ENCODE results near the gene PUS7L.
"Not testable (repeated sequence)": the region's sequence is repeated elsewhere in the genome, so short reads cannot be mapped to it uniquely, and the experiment has no call there.

PUS7L gene

DNA sequence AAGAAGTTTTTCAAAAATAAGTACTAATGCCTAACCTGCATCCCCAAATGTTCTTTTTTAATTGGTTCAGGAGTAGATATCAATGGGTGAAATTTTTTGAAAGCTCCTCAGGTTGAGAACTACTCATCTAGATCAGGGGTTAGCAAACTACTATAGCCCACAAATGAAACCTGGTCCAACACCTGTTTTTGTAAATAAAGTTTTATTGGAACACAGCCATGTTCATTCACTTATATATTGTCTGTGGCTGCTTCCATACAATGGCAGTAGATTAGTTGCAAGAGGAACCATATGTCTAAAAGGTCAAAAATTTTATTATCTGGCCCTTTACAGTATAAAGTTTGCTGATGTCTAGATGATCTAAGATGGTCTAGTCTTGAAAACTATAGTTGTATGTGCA lies 13.8 kb downstream of the PUS7L start:
- no peak for DNase-seq

- DNase-seq: no peak
Observed at GRCh38 chr12:43742106-43742505, 16.5 kb downstream of the PUS7L start.

- DNase-seq: no peak
Observed at GRCh38 chr12:43740511-43741100, 18.0 kb downstream of the PUS7L start.

GRCh38 chr12:43737646-43738045 lies 20.9 kb downstream of the PUS7L start:
- no peak for DNase-seq

DNA sequence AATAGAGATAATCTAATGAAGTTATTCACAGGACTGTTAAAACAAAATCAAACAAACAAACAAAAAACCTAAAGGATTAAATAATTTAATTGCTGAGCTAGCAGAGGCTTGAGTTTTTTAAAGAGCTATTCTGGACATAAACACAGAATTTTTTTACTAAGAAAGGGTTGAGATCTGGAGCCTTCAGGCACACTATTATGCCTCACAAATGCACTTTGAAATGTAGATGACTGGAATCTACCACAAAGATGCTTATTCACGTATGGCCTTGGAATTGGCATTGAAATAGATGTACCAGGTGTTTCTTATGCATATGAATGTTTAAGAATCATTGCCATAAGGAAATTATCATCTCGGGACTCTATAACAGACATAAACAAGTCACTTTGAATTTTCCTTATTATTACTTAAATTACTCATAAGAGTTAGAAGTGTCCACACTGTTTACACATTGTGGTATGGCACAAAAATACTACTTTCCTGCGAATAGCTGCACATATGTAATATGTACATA lies 21.6 kb downstream of the PUS7L start:
- DNase-seq: no peak

DNA sequence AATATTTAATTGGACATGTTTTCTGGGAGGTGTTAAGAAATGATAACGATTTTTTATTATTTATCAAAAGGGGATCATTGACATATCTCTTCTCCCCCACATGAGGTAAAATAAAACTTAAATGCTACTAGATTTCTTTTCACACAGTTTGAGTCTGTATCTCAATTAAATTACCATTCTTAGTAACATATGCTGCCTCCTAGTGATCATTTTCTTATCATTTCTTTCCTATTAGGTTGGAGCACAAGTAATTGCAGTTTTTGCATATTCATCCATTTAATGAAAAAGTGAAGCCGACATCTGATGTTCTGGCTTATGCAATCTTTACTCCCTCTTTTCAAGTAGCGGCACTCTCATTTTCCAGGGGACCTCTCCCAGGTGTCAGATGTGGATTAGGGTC lies 24.9 kb downstream of the PUS7L start:
- DNase-seq: no peak

DNA sequence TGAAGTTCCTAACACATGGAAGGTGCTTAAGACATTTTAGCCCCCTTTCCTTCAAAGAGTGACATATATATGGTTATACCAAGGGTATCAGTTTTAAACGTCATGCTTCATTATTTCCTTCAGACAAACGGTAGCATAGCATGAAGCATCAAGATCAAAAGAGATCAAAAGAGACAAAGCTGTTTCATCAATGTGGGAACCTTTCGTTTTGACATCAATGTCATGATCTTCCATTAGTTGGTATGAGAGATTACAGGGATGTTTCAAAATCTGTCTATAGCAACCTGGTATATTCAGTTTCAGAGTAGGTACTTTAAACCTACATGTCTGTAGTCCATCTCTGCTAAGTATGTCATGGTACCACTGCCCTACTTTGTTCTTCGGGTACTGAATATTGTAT lies 28.3 kb downstream of the PUS7L start:
- no peak for DNase-seq

- no peak for DNase-seq
Observed at GRCh38 chr12:43728698-43729097, 29.9 kb downstream of the PUS7L start.

GRCh38 chr12:43728117-43728516 lies 30.5 kb downstream of the PUS7L start:
- no peak for DNase-seq

DNA sequence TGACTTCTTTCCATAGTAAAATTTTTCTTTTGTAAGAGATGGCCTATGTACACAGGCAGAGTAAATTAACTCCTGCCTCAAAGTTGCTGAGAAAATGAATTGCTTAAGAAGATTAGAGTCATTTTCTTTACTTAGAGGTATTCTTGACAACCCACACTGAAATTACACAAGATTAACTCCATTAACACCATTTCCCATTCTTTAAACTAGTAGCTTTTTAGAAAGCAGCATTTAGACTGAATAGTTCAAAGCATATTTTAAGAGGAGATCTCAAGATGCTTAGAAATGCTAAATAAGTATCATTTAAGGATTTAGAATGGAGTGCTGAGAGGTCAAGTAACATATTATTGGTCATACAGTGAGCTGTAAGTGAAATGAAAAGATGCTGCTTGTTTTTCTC lies 35.5 kb downstream of the PUS7L start:
- no peak for DNase-seq

- DNase-seq: no peak
Observed at GRCh38 chr12:43722621-43723020, 36.0 kb downstream of the PUS7L start.

- no peak for DNase-seq
Observed at GRCh38 chr12:43711348-43711747, 47.2 kb downstream of the PUS7L start.

GRCh38 chr12:43703772-43704171 lies 54.8 kb downstream of the PUS7L start:
- DNase-seq: not testable (repeated sequence)

DNA sequence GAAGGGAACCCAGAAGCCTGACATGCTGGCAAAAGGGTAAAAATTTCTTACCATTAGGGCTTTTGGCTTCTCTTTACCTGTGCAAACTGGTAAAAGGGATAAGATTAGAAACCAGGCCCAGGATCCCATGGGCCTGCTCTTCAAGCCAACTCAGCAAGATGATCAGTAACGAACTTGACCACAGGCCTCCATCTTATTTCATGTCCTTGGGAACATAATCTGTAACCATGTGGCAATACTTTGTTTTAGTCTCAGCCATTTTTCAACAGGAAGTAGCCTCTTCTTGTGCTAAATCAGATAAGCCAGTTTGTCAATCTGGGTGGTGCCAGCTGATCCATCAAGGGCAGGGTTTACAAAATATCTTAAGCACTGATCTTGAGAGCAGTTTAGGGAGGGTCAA lies 57.4 kb downstream of the PUS7L start:
- DNase-seq: not testable (repeated sequence)

DNA sequence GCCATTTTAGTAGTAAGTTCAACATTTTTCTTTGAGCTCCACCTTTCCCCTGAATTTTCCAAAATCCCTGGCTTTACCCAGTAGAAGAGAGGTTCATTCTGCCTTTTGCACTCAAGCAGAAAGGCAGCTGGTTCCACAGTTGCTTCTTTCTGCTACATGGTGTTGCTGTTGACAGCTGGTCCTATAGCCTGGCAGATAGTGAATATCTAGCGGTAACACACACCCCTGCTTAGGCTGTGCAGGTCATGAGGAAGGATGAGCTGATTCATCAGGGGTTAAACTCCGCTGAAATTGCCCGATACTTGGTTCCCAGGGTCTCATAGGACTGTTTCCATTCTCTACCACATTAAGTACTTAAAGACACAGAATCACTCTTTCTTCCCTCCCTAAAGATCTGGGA lies 62.4 kb downstream of the PUS7L start:
- no peak for DNase-seq

GRCh38 chr12:43694879-43695278 lies 63.7 kb downstream of the PUS7L start:
- no peak for DNase-seq

DNA sequence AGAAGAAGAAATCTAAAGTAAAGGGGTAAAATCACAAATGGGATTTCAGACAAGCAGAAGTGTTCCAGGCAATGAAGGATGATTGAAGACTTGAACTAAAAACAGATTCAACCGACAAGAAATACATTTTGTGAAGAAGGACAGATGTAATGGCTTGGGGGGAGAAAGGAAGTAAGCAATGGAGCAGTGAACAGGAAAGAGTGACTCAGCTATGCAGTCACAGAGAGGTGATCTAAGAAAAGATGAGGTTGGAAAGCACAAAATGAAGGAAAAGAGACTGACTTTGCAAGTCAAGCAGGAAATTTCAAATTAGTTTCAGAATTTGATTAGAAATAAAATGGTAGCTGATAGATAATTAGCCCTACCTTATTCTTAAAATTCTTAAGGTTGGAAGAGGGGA lies 66.5 kb downstream of the PUS7L start:
- DNase-seq: no peak

DNA sequence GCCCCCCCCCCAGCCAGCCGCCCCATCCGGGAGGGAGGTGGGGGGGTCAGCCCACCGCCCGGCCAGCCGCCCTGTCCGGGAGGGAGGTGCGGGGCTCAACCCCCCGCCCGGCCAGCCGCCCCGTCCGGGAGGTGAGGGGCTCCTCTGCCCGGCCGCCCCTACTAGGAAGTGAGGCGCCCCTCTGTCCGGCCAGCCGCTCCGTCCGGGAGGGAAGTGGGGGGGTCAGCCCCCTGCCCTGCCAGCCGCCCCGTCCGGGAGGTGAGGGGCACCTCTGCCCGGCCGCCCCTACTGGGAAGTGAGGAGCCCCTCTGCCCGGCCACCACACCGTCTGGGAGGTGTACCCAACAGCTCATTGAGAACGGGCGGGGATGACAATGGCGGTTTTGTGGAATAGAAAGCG lies 73.1 kb downstream of the PUS7L start:
- DNase-seq: not testable (repeated sequence)

DNA sequence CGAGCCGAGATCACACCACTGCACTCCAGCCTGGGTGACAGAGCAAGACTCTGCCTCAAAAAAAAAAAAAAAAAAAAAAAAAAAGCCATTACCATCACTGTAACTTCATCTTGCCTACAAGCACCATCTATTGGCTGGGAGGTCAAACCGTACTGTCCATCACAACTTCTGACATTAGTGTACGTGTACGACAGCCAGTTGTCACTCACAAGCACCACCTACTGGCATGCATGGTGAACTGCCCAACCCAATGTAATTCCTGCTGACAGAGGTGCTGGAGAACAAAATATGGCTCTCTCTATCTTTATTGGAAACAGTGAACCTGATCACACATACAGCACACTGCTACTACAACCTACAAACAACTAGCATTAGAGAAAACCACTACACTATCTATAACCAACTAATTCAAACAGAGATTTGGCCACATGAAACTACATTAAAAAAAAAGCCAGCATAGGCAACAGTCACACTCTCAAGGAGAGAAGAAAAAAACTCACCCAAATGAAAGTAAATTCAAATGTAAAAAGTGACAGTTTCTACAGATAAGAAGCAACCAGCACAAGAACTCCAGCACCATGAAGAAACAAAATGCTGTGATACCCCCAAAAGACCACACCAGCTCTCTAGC lies 82.3 kb downstream of the PUS7L start:
- peak; percentile 28 for DNase-seq

DNA sequence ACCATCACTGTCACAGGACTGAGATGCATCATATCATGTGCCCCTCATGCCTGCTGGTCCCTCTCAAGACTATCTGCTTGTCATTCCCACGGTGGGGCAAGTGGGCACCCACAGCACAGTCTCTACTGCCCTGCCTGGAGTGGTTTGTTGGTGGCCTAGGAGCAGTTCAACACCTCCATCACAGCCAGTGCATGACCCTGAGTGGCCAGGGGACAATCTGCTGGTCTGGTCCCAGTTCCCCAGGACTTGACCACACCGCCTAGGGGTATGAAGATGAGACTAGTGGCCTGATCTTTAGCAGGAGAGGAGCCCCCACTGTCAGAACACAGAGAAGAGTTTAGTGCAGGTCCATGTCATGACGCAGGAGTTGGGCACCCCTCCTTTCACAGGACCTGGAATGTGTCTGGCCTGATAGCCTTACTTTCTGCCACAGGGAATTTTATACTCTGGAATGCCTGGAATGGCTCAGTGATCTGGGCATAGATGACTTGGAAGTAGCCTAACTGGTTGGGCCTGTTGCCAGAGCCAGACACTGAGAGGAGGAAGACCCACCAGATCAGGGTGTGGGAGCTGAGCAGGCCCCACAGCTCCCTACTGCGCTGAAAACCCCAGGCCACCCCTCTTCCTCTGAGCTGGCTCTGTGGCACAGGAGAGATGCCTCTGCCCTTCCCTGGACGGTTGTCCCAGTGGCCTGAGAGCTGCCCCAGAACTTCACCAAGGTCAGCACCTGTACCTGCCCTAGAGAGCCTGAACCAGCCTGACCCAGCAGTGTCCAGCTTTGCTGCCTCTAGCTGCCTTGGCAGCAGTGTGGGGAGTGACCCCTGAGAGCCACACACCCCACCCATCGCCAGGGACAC lies 83.3 kb downstream of the PUS7L start:
- DNase-seq: no peak

DNA sequence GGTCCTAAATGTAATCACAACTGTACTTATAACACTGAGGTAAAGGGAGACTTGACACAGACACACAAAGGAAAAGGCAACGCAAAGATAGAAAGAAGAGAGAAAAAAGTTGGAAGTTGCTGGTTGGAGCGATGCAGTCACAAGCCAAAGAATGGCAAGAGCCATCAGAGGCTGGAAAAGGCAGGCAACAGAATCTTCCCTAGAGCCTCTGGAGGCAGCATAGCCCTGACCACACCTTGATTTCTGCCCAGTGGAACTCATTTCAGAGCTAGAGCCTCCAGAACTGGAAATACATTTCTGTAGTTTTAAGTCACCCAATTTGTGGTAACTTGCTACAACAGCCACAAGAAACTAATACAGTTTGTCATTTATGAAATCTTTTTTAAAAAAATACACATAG lies 89.2 kb downstream of the PUS7L start:
- no peak for DNase-seq

Data from activated CD4-positive, alpha-beta T cell treated with anti-CD3 and anti-CD28 coated beads for 48 hours (primary cell).